Hepatic stellate cell (primary cell): ENCODE measurements around the gene C2orf49.

Experiments used
- DNase-seq: peaks from one replicate; pipeline ENCODE4 v3.0.0; 2011; ENCODE audit warnings: low spot score

The C2orf49 gene

GRCh38 chr2:105337122-105338019, at the start of gene C2orf49:
Gene C2orf49 (plus strand): TSS chr2:105337540. CDS start chr2:105337588, 48 bp downstream.
- peak; percentile 78 for DNase-seq

- DNase-seq, result peak; percentile 15
Observed at GRCh38 chr2:105287692-105288091, 49.6 kb upstream of the C2orf49 start.

GRCh38 chr2:105288133-105288532, 49.2 kb upstream of the C2orf49 start:
- no peak for DNase-seq

- DNase-seq, result no peak
Observed at GRCh38 chr2:105290981-105291660, 46.2 kb upstream of the C2orf49 start.

DNA sequence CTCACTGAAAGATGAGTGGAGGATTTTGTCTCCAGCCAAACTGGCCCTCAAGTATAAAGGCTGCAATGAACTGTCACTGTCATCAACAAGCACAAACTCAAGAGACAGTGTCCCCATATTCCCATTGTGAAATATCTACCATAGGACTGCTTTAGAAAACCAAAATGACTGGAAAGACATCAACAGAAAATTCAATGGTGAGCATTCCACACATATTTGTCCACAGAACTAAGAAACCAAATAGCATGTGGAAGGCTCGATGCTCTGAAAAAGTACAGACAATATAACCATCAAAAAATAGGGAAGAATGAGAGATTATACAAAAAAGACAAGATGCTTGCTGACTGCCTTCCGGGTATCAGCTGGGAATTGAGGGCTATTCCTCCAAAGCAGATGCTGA, 45.4 kb upstream of the C2orf49 start:
- no peak for DNase-seq

- DNase-seq, result no peak
Observed at GRCh38 chr2:105294046-105294445, 43.3 kb upstream of the C2orf49 start.

DNA sequence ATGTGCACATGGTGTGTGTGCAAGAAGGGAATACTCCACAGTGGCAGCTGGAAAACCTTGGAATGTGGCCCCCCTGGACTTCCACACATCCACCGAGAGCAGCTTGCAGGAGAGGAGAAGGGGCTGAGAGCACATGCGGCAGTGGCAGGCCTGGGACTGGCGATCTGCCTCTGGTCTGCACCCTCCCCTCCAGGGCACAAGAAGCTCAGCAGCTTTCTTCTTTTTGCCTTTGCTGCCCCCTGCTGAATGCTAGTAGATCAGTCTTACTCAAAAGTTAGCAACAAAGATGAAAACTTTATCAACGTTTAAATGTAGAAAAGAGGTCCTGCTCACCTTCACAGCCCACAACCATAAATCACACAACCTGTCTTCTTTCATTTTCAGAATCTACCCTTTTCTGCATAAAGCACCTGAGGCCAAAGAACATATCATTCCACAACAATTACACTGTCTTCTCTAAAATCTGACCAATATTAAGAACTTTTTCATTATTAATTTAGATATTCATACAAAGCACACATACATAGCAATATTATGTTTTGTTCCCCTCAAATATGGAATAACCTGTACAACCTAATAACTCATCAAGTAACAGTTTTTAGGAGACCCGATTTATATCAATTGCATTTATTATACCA, 42.4 kb upstream of the C2orf49 start:
- peak; percentile 65 for DNase-seq

- DNase-seq, result no peak
Observed at GRCh38 chr2:105296017-105296611, 41.2 kb upstream of the C2orf49 start.

DNA sequence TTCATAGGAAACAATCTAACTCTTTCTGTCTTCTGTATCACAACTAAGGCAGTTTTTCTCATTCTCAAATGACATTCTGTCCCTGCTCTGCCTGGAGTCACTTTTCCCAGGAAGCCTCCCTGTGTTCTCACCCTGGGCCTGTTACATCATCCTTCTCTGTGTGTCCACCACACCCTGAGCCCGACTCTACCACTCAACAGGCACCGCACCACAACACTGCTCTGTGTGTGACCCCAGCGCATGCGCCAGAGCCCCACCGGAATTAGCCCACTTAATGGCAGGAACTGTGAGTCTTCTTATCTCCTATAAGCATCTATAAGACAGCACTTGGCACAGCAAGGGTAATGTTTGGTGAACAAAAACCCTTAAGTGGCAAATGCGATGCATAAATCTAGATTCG, 40.1 kb upstream of the C2orf49 start:
- no peak for DNase-seq

DNA sequence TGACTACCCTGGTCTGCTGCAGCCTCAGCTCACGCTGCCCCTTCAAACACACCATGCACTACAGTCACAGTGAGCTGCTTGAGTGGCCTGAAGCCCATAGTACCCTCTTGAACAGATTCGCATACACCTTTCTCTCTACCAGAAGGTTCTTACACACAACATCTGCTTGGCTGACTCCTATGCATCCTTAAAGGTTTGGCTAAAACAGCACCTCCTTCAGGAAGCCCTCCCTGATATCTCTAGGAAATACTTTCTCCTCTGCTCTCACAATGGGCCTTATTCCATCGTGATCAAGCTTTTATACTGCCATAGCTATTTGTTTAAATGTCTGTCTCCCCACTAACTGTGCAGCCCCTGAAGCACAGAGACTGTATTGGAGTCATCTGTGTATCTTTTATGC, 39.3 kb upstream of the C2orf49 start:
- no peak for DNase-seq

DNA sequence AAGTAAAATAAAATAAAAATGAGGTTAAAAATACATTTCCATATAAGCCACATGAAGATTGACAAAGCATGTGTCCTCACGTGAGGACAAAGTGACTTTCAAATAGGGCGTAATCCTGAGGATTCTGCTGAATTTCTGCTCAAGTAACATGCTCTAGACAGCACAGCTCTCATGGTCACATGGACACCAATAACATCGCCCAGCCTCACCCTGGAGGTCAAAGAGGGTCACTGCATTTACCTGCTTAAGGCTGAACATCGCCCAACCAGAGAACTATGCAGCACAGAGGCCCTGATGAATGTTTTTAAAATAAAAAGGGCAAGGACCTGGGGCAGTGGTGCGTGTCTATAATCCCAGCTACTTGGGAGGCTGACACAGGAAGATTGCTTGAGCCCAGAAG, 38.0 kb upstream of the C2orf49 start:
- DNase-seq, result no peak

- no peak for DNase-seq
Observed at GRCh38 chr2:105301646-105302045, 35.7 kb upstream of the C2orf49 start.

DNA sequence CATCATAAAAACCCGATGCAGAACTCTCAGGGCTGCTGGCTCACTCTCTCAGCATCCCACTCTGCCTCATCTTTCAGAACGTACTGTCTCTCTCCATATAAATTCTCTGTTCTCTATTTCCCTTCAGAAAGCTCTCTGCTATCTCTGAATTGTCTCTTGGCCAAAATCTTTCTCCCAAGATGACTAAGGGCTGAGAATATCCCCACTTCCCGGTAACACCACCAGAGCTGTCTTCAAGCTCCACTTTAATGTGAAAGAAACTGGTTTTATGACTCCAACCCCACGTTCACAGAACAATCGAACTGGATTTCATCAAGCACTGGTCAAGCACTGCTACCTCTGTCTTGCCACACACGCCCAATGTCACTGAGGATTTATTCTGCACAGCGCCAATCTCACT, 30.2 kb upstream of the C2orf49 start:
- no peak for DNase-seq

DNA sequence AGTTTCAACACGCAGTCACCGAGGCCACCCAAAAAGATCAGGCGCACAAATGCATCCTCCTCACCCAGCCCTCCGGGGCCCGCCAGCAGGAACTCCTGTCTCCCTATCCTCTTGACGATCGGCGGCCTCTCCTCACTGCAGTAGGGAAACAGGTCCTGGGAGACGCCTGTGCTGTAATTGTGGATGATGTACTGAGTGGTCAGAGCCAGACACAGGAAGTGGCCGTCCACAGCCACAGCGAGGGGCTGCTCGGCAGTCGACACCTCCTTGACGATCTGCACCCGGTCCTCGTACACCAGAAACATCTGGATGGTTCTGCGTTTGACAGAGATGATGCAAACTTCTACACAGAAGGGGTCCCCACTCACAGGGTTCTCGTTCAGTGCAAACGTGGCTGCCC, 29.8 kb upstream of the C2orf49 start:
- DNase-seq, result no peak

- no peak for DNase-seq
Observed at GRCh38 chr2:105307962-105308361, 29.4 kb upstream of the C2orf49 start.

GRCh38 chr2:105308382-105309146, 28.8 kb upstream of the C2orf49 start:
- DNase-seq, result no peak

GRCh38 chr2:105309147-105309545, 28.2 kb upstream of the C2orf49 start:
- no peak for DNase-seq

GRCh38 chr2:105313877-105314276, 23.5 kb upstream of the C2orf49 start:
- no peak for DNase-seq

- DNase-seq, result no peak
Observed at GRCh38 chr2:105315314-105315713, 22.0 kb upstream of the C2orf49 start.

DNA sequence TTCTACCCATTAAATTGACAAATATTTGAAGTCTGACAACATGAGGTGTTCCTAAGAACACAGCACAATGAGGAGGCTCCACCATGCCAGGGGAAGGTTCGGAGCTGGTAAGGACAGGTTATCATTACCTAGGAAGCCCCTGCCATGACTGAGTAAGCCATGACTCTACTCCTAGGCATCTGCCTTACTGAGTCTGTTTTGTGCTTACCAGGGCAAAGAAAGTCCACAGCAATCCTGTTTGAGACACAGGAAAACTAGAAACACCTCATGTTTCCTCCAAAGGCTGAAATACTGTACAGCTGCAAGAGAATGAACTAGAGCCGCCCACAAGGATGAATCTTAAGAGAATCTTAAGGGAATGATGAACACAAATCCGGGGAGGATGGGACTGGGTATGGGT, 19.4 kb upstream of the C2orf49 start:
- DNase-seq, result no peak

- DNase-seq, result no peak
Observed at GRCh38 chr2:105320651-105321215, 16.6 kb upstream of the C2orf49 start.
